NCI-H526 (cell line): ENCODE results near the gene FAM32A.
A peak's percentile ranks its signal among the peaks of the same experiment; 100 is the strongest.

Source experiments
- DNase-seq, 2 experiments: peaks; one replicate each; lab custom pipeline; 2025; lab: John Stamatoyannopoulos, UW

FAM32A gene

GRCh38 chr19:16185123-16185767, at the start of gene FAM32A:
FAM32A (plus strand) TSS chr19:16185410; CDS start chr19:16185443, 33 bp downstream.
- peak; percentile 95 to 96 for DNase-seq

DNA sequence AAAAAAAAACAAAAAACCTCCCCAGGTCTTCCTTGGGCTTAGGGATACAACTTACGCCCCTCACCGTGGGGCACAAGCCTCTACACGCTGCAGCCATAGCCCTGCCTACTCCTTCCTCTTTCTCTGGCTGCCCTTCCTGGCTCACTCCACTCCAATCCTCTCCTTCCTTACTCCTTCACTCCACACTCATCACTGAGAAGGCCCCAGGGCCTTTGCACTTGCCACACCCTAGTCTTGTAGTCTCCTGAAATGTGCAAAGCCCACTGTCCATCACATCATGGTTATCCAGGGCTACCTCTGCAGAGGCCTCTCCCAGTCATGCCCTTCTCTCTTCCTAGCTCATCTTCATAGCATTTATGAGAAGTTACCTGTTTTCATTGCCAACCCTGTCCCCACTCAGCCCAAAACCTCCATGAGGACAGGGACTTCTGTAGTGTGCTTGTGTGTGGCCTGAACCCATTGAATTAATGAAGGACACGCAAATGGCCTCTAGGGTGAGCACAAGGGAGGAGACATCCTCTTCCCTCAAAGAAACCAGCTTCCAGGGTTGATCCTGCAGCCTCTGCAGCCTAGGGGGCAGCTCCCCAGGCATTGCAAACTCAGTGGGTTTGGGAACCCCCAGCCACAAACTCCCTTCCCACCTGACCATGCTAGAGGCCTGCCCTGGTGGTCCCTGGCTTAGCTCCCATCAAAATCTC, 49.6 kb upstream of the FAM32A start:
- no peak for DNase-seq

- DNase-seq = peak; percentile 33 to 55
These were observed 48.8 kb upstream of the FAM32A start for GRCh38 chr19:16136185-16136999.

GRCh38 chr19:16139752-16140151, 45.5 kb upstream of the FAM32A start:
- no peak for DNase-seq

- no peak for DNase-seq
These were observed 44.2 kb upstream of the FAM32A start for GRCh38 chr19:16141043-16141442.

- DNase-seq = no peak
These were observed 43.1 kb upstream of the FAM32A start for GRCh38 chr19:16142032-16142580.

GRCh38 chr19:16143399-16144215, 41.6 kb upstream of the FAM32A start, which contains the start of gene HSH2D:
HSH2D (plus strand) TSS chr19:16143685; CDS start chr19:16148751, 5,066 bp downstream.
- no peak for DNase-seq

DNA sequence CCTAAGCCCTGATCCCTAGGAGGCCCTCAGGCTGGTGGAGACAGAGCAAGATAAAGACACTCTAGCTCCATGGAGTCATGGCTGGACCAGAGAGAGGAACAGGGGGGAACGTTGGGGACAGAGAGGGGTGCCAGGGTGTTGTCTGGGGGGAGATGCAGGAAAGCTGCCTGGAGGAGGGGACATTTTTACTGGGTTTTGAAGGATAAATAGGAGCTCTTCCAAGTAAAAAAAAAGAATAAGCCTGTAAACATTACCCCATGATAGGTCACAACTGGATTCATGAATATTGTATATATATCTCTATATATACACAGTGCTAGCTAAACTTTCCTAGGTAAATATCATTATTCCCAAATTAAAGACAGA, 41.0 kb upstream of the FAM32A start:
- DNase-seq = no peak

- no peak for DNase-seq
These were observed 39.1 kb upstream of the FAM32A start for GRCh38 chr19:16146112-16146511.

GRCh38 chr19:16148443-16149229, 36.6 kb upstream of the FAM32A start:
- DNase-seq = no peak

- DNase-seq = no peak
These were observed 31.5 kb upstream of the FAM32A start for GRCh38 chr19:16153582-16154336.

DNA sequence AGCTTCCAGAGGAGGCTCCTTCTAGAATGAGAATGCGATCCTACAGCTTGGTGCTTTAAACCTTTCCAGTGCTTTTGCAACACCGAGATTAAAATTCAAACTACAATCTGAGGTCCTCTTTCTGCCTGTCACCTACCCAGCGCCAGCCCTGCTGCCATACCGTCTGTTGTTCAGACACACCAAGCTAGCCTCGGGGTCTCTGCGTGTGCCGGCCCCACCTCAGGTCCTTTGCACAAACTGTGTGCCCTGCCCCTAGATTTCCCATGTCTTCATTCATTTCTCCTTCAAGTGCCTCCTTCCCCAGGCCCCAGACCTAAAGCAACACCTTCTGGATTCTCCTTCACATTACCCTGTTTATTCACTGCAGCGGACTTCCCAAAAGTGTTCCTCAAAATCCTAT, 30.7 kb upstream of the FAM32A start:
- DNase-seq = no peak

- no peak for DNase-seq
These were observed 30.1 kb upstream of the FAM32A start for GRCh38 chr19:16155128-16155527.

GRCh38 chr19:16156904-16157303, 28.3 kb upstream of the FAM32A start:
- no peak for DNase-seq

- DNase-seq = no peak
These were observed 27.6 kb upstream of the FAM32A start for GRCh38 chr19:16157601-16158000.

GRCh38 chr19:16159655-16160054, 25.6 kb upstream of the FAM32A start:
- DNase-seq = no peak

GRCh38 chr19:16160445-16160942, 24.7 kb upstream of the FAM32A start:
- no peak for DNase-seq

DNA sequence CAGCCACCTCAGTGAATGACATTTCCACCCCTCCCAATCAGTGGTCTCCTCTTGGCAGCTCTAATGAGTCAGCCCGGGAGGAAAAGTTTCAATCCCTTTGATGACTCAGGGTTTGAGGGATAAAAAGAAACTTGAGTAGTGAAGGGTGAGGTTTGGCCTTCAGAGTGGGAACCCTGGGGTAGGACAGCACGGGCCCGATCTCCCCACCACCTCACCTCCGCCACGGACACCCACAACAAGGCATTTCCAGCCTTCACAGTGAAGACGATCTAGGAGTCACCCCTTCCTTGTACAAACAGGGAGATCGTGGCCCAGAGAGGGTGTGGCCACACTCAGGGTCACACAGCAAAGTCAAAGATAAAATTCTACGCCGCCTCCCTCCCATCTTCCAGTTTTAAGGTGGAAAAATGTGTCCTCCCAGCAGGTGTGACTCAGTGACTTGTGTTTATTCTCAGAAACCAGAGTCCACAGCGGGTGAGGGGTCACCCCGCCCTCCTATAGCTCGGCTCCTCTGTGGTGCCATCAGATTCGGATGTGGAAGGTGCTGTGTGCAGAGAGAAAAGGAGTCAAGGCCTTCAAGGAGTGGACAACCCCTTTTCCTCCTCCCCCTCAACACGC, 24.2 kb upstream of the FAM32A start:
- no peak for DNase-seq

GRCh38 chr19:16161840-16162239, 23.4 kb upstream of the FAM32A start:
- no peak for DNase-seq
